Hepatocyte (in vitro differentiated cells): ENCODE measurements around the gene SLCO3A1. TPM values are rescaled to one million over a fixed set of nuclear protein-coding genes. Genes with fewer than 3 reads are reported as not detected.

Source experiments
- DNase-seq: peaks from one replicate; pipeline ENCODE4 v3.0.0-alpha.2; 2016; ENCODE audit warnings: low spot score
- H2AFZ ChIP-seq: fragments of 200-600 bp; sonication (generic); 2 replicates; pipeline ENCODE4 v1.6.0; 2016; ENCODE audit warnings: antibody characterized with exemption, mild to moderate bottlenecking
- H3K27ac ChIP-seq: fragments of 200-600 bp; sonication (generic); 2 replicates; pipeline ENCODE4 v1.5.1; 2016; ENCODE audit warnings: mild to moderate bottlenecking
- H3K27me3 ChIP-seq: fragments of 200-600 bp; sonication (generic); 2 replicates; pipeline ENCODE4 v1.6.1; 2016
- H3K36me3 ChIP-seq: fragments of 200-600 bp; sonication (generic); replicated peaks from 2 replicates; pipeline ENCODE4 v1.5.1; 2016; ENCODE audit warnings: low read depth; ENCODE audit not compliant: insufficient read depth
- H3K4me1 ChIP-seq: fragments of 200-600 bp; sonication (generic); 2 replicates; pipeline ENCODE4 v1.5.1; 2016; ENCODE audit warnings: mild to moderate bottlenecking, moderate library complexity; ENCODE audit not compliant: insufficient read depth
- H3K4me2 ChIP-seq: fragments of 200-600 bp; sonication (generic); 2 replicates; pipeline ENCODE4 v1.6.0; 2016
- H3K4me3 ChIP-seq: fragments of 200-600 bp; sonication (generic); 2 replicates; pipeline ENCODE4 v1.5.1; 2016; ENCODE audit warnings: mild to moderate bottlenecking
- H3K79me2 ChIP-seq: fragments of 200-600 bp; sonication (generic); 2 replicates; pipeline ENCODE4 v1.6.0; 2017; ENCODE audit warnings: mild to moderate bottlenecking
- H3K9me2 ChIP-seq: fragments of 200-600 bp; sonication (generic); replicated peaks from 2 replicates; pipeline ENCODE4 v1.6.0; 2017; ENCODE audit warnings: mild to moderate bottlenecking; ENCODE audit not compliant: insufficient read depth
- H3K9me3 ChIP-seq: fragments of 200-600 bp; sonication (generic); 2 replicates; pipeline ENCODE4 v1.5.1; 2016; ENCODE audit warnings: low read depth, mild to moderate bottlenecking
- H4K20me1 ChIP-seq: fragments of 200-600 bp; sonication (generic); 2 replicates; pipeline ENCODE4 v1.6.0; 2016; ENCODE audit warnings: mild to moderate bottlenecking; ENCODE audit not compliant: insufficient read depth, poor library complexity, severe bottlenecking
- EZH2 ChIP-seq: fragments of 200-600 bp; sonication (generic); IDR thresholded peaks from 2 replicates; pipeline ENCODE4 v1.6.1; 2016; ENCODE audit warnings: antibody characterized with exemption, mild to moderate bottlenecking, borderline replicate concordance
- EZH2phosphoT487 ChIP-seq: fragments of 200-600 bp; sonication (generic); IDR thresholded peaks from one replicate; pipeline ENCODE4 v1.6.1; 2018; ENCODE audit warnings: antibody characterized with exemption, mild to moderate bottlenecking, low read depth, moderate library complexity; ENCODE audit not compliant: unreplicated experiment, severe bottlenecking
- WGBS: methylation state at CpG from one replicate; pipeline ENCODE4 v1.1.6; 2016; ENCODE audit warnings: low lambda C conversion rate; ENCODE audit errors: missing lambda C conversion rate; 5-methylcytosine and 5-hydroxymethylcytosine counted together
- polyA plus RNA-seq: library from polyadenylated mRNA; unstranded; fragments of >200 nt; fragmentation: Nextera tagmentation; extraction: Ambion mirVana; gene quantifications from 2 replicates; pipeline ENCODE4 v1.2.1, GENCODE V29; 2016
- total RNA-seq: library from RNA; depleted of rRNA; stranded (reverse); fragments of >200 nt; gene quantifications from 2 replicates; pipeline ENCODE4 v1.2.3, GENCODE V29; 2014
- TF ChIP-seq, protein P1 (sequence below): fragments of 200-600 bp; sonication (generic); IDR thresholded peaks from 2 replicates; pipeline ENCODE4 v1.5.1; 2016; ENCODE audit warnings: antibody characterized with exemption, mild to moderate bottlenecking; ENCODE audit not compliant: poor library complexity

SLCO3A1 gene
- total and polyA plus RNA-seq, 2 experiments from 2014 or later: 1.3 to 5.4 TPM

DNA sequence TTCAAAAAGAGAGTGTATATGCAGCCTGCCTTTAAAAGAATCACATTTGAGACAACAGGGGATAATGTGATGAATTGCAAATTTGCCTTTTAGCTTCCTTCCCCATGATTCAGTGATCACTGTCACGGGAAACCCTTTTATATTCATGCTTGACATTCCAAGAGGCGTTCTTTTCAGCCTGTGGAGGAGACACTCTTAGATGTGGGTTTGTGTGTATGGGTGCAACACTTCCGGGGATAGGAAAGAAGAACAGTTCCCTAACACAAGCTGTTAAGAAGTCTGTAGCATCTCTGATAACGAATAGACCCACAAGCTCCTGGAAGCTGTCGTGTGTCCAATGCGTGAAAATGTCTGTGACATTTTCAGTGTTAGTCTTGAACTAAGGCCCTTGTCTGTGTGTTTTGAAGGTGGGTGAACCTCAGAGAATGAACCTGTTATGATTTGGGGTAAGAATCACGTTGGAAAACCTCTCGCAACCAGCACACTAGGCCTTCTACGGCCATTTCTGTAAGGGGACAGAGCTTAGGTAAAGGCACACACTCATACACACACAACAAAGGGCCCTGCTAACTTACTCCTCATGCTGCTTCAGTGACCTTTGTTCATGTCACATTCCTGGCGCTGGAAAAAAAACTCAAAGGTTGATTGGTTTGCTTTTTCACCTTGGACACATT is 311.0 kb downstream of the SLCO3A1 start:
- 49% methylated on average over 10 of the region's 10 CpGs for WGBS
- Histone ChIP-seq H3K79me2 (no peaks in the 10 kb centered on the region), H2AFZ (peak overlapping the region; percentile 67), H4K20me1 (no peaks in the 10 kb centered on the region), H3K4me2 (no peak overlapping the region), H3K9me2 (no peaks in the 10 kb centered on the region), H3K36me3 (no peaks in the 10 kb centered on the region), H3K9me3 (no peaks in the 10 kb centered on the region), H3K27ac (peak overlapping the region; percentile 91), H3K4me3 (no peak overlapping the region), H3K27me3 (no peaks in the 10 kb centered on the region), H3K4me1 (peaks cover 26% of the 10 kb centered on the region)
- DNase-seq: peak; percentile 69
- TF ChIP-seq EZH2phosphoT487: no peak
- no peak for TF ChIP-seq EZH2
- TF ChIP-seq, protein P1, sequence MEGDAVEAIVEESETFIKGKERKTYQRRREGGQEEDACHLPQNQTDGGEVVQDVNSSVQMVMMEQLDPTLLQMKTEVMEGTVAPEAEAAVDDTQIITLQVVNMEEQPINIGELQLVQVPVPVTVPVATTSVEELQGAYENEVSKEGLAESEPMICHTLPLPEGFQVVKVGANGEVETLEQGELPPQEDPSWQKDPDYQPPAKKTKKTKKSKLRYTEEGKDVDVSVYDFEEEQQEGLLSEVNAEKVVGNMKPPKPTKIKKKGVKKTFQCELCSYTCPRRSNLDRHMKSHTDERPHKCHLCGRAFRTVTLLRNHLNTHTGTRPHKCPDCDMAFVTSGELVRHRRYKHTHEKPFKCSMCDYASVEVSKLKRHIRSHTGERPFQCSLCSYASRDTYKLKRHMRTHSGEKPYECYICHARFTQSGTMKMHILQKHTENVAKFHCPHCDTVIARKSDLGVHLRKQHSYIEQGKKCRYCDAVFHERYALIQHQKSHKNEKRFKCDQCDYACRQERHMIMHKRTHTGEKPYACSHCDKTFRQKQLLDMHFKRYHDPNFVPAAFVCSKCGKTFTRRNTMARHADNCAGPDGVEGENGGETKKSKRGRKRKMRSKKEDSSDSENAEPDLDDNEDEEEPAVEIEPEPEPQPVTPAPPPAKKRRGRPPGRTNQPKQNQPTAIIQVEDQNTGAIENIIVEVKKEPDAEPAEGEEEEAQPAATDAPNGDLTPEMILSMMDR: no peak

DNA sequence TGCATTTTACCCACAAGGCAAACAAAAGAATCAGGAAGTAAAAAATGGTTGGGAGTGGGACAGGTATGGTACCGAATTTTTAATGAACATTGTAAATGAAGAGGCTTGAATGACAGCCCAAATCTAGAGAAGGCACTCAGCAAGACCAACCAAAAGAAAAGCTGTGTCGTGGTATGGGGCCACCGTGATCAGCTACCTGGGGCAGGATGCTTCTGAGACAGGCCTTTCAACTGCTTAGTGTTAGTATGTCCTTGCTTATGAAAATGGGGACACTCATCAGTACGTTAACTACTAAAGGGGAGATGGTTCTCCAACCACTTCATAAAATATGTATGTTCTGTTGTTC is 311.5 kb downstream of the SLCO3A1 start:
- Histone ChIP-seq H3K4me2 (no peak overlapping the region), H3K79me2 (no peaks in the 10 kb centered on the region), H3K27me3 (no peaks in the 10 kb centered on the region), H3K9me2 (no peaks in the 10 kb centered on the region), H3K27ac (peak overlapping the region; percentile 91), H4K20me1 (no peaks in the 10 kb centered on the region), H3K4me1 (peaks cover 26% of the 10 kb centered on the region), H3K36me3 (no peaks in the 10 kb centered on the region), H3K9me3 (no peaks in the 10 kb centered on the region), H3K4me3 (no peak overlapping the region), H2AFZ (peak overlapping the region; percentile 67)
- WGBS: 48% methylated on average over 4 of the region's 4 CpGs
- no peak for DNase-seq
- TF ChIP-seq, protein P1: no peak
- no peak for TF ChIP-seq EZH2
- no peak for TF ChIP-seq EZH2phosphoT487

GRCh38 chr15:92166029-92166428 is 312.5 kb downstream of the SLCO3A1 start:
- Histone ChIP-seq H3K4me3 (no peak overlapping the region), H3K4me1 (peaks cover 26% of the 10 kb centered on the region), H3K4me2 (no peak overlapping the region), H3K27me3 (no peaks in the 10 kb centered on the region), H3K27ac (peak overlapping the region; percentile 91), H4K20me1 (no peaks in the 10 kb centered on the region), H3K9me2 (no peaks in the 10 kb centered on the region), H3K36me3 (no peaks in the 10 kb centered on the region), H3K9me3 (no peaks in the 10 kb centered on the region), H3K79me2 (no peaks in the 10 kb centered on the region), H2AFZ (no peak overlapping the region)
- TF ChIP-seq, protein P1: no peak
- no peak for TF ChIP-seq EZH2
- no peak for DNase-seq
- 79% methylated on average over 7 of the region's 7 CpGs for WGBS
